ENCODE data around the gene LDLRAD4.

DNA sequence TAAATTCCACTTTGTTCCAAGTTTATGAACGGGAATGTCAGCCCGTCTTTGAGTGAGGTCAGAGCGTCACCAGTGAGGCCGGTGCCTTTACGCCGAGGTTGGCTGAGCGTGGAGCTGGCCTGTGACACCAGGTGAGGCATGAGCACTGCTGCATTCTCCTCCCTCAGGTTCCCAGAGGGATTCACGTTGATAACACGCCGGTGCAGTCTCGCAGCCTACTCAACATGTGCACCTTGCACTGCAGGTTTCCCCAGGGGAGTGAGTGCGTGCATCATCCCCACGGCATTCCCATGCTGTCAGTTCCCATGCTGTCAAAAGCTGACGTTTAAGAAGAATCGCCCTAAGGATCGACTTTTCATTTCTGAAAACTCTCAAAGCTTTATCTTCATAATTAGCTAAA lies 213.3 kb downstream of the LDLRAD4 start:
- TF ChIP-seq, protein P1, sequence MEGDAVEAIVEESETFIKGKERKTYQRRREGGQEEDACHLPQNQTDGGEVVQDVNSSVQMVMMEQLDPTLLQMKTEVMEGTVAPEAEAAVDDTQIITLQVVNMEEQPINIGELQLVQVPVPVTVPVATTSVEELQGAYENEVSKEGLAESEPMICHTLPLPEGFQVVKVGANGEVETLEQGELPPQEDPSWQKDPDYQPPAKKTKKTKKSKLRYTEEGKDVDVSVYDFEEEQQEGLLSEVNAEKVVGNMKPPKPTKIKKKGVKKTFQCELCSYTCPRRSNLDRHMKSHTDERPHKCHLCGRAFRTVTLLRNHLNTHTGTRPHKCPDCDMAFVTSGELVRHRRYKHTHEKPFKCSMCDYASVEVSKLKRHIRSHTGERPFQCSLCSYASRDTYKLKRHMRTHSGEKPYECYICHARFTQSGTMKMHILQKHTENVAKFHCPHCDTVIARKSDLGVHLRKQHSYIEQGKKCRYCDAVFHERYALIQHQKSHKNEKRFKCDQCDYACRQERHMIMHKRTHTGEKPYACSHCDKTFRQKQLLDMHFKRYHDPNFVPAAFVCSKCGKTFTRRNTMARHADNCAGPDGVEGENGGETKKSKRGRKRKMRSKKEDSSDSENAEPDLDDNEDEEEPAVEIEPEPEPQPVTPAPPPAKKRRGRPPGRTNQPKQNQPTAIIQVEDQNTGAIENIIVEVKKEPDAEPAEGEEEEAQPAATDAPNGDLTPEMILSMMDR (conservative IDR thresholded peaks at IDR 0.05; ENCODE audit: low read depth, low read length) = no peak
- TF ChIP-seq EZH2 (IDR thresholded peaks at IDR 0.05; ENCODE audit: low read length, unreplicated experiment) = no peak
